Tongue (tissue), 3 donors: ENCODE measurements around the gene CAPN15. TPM values are rescaled to one million over a fixed set of nuclear protein-coding genes. Genes with fewer than 3 reads are reported as not detected.
"Not testable (repeated sequence)": the region's sequence is repeated elsewhere in the genome, so short reads cannot be mapped to it uniquely, and the experiment has no call there.

Experiments used
- DNase-seq: peaks from one replicate; pipeline ENCODE4 v3.0.0-alpha.2; 2015
- small RNA-seq: library from RNA; depleted of rRNA; stranded (forward); fragments of <200 nt; gene quantifications from one replicate; pipeline ENCODE3, GENCODE V24; 2014; ENCODE audit warnings: low replicate concordance
- total RNA-seq: library from RNA; depleted of rRNA; stranded (reverse); fragments of >200 nt; gene quantifications from one replicate; pipeline ENCODE4 v1.2.3, GENCODE V29; 2014

The CAPN15 gene
- total RNA-seq, 1 donor from 2014 or later, result 23.7 TPM

DNA sequence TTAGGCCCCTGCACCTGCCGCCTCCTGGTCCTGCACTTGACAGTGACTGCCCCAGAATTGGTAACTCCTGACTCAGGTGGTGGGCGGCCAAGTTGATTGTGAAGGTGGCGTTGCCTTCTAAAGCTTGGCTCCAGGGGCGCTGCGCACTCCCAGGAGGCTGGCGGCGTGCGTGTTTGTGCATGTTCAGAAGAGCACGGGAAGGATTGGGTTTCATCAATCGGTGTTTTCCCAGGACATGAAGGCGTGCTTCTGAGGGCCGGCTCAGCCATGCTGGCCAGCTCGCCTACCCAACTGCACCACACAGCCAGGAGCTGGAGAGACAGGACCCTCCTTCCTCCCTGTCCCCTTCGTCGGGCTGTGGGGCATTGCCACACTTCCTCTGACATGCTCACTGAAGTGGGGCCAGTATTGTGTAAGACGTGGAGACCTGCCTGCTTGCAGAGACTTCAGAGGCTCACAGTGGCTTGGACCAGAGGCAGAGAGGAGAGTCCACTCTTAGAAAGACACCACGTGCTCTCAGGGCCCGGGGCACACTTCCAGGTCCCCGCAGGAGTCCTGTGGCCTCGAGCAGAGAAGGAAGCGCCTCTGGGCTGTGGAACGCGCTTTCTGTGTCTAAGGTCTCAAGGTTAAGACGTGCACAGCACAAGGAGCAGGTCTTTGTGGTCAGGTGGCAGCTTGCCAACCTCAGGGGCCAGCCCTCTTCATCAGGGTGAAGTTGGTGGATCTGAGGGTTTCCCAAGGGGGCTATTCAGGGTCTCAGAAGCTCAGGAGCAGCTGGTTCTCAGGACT, 65.2 kb downstream of the CAPN15 start:
- DNase-seq, result peak; percentile 55

DNA sequence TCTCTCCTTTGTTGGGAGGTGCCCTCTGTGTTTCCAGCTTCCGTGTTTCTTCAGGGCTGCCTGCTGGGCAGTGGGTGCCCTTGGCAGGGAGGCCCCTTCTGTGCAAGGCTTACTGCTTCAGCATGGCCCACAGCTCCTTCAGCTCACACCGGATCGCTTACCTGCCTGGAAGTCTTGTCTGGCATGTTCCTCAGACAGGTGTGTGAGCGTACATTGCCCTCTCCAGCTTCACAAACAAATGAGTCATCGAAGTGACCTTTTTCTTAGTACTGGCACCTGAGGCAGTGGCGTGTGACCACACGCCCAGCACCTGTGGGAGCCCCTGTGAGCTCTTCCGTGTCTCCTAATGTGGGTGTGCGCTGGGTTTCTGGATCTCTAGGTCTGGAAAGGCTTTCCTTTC, 65.9 kb downstream of the CAPN15 start:
- no peak for DNase-seq

DNA sequence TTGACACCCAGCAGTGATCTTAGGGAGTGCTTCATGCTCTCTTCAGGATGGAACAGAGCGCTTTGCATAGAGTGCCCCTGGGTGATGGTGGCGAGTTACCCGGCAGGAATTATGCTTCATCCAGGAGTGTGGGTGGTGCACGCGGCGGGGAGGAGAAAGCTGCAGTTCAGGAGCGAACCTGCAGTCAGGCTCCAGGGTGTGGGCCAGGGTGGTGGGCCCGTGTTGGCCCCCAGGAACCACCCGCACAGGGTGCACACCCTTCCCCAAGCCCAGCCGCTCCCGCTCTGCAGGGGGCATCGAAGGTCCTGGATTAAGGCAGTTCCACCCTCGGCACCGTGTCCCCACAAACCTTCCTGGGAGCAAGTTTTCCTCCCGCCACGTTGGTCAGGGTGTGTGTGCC, 66.3 kb downstream of the CAPN15 start:
- DNase-seq, result no peak

DNA sequence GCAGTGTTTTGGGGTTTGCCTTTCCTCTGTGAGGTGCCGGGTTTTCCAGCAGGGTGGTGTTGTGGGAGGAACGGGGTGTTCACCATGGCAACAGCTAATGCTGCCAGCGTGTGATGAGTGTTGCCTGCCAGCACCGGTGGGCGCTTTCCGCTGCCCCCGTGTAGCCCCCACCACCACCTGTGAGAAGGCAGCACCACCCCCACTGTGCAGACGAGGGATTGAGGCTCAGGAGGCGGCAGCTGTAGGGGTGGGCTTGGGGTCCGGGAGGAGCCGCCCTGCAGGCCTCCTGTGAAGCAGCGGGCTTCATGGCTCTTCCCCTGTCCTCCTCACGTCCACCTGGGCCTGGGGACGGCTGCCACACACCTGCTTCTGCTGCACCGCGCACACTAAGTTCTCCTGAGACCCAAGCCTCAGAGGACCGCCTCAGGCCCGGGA, 67.6 kb downstream of the CAPN15 start:
- no peak for DNase-seq

DNA sequence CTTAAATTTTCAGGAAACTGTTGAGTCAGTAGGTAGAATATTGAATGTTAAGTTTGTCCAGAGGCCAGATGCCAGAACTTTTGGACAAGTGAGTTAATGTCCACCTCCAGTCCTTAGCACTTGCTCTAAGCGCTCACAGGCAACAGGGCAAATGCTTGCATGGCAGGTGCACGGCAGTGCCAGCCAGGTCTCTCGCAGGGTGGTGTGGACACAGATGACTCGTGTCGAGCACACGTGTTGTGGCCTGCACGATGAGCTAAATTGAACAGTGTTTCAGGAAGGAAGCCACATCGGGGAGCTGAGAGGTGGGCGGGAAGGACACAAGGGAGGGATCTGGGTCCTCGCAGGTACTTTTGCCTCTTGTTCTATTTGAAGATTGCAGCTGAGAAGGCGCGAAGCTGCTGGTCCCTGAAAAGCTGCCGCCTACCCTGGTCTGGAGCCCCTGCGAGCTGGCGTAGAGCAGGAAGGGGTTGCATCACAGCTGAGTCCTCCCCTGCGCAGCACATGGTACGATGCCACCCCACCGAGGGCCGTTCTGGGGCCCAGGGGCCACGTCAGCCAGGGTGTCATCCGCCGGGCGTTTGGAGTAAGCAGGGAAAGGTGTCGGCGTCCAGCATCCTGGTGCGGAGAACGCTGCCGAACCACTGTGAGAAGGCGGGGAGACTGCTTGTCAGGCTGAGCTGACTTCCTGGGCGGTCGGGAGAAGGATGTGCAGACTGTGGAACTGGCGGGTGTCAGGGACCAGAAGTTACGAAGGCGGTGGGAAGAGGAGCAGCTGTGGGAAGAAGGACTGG, 68.6 kb downstream of the CAPN15 start:
- DNase-seq, result no peak

DNA sequence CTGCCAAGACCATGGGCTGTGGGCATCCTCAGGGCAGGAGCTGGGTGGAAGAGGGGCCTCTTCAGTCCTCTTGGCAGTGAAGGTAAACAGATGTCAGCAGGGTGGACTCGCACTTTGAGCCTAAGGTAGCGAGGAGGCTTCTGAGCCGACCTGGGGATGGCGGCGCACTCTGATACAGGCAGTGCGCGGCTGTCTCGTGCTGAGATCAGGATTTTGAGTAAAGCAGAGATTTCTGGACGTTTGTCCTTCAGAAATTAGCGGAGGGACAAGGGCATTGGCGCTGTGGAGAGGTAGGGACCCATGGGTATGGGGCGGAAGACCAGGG, 69.2 kb downstream of the CAPN15 start:
- DNase-seq, result no peak

DNA sequence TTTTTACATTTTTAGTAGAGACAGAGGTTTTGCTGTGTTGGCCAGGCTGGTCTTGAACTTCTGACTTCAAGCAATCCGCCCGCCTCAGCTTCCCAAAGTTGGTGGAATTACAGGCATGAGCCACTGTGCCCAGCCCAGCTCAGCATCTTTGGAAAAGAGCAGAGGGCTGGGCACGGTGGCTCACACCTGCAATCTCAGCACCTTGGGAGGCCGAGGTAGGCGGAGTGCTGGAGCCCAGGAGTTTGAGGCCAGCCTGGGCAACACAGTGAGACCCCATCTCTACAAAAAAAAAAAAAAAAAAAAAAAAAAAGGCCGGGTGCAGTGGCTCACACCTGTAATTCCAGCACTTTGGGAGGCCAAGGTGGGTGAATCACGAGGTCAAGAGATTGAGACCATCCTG, 70.1 kb downstream of the CAPN15 start:
- not testable (repeated sequence) for DNase-seq

DNA sequence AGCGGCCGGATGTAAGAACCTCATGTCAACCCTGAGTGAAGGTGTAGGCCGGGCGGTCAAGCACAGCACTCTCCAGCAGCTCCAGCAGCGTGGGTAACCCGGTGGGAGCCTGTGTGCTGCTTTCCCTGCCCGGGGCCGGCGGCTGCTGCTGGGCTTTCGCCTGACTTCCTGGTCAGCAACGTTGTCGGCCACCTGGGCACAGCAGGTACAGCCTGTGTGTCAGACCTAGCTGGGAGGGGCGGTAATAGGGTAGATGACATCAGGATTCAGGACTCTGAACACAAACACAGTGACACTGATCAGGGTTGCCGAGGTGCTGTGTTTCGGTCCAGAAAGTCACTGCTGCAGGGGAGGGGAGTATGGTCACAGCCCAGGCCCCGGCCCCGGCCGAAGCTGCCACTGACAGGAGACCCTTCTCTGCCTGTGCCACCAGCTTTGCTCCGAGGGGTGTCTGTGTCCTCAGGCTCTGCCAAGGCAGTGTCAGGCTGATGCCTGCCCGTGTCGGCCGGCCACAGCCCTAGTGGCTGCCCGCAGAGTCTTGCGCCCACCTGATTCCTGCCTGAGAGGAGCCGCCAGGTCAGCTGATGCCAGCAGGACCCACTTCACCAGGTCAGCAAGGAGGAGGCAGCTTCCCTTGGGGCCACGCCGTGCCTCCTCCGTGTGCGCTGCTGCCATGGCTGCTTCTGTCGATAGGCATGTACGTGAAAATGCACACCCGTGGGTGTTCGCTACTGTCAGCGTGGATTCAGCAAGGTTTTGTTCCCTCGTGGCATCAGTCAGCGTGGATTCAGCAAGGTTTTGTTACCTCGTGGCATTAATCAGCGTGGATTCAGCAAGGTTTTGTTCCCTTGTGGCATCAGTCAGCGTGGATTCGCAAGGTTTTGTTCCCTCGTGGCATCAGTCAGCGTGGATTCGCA, 71.6 kb downstream of the CAPN15 start:
- DNase-seq, result no peak

DNA sequence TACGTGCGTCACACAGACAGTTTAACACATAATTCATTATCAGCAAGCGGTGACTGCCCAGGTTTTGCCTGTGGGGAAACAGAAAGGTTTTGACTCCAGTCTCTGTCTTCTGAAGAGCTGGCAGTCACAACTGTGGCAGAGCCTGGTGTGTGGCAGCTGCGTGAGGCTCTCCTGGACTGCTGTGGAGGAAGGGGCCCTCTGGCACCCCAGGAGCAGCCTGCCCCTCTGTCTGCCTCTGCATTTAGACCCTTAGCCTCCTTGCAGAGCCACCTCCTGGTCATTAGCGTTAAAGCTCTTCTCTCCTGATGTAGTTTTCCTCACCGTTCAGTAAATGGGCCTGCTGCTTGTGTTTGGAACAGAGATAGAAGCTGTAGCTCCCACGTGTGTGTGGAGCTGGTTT, 73.3 kb downstream of the CAPN15 start:
- DNase-seq, result no peak

DNA sequence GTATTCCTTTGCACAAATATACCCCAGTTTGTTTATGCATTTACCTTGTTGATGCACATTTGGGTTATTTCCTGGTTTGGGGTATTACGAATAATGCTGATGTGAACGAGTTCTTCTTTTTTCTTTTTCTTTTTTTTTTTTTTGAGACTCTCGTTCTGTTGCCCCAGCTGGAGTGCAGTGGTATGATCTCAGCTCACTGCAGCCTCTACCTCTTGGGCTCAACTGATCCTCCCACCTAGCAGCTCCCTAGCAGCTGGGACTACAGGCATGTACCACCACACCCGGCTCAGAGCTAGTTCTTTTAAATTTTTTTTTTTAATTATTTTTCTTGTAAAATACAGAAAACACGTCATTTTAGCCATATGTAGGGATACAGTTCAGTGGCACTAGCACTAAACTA, 76.4 kb downstream of the CAPN15 start:
- no peak for DNase-seq

Small RNA genes lying within 50 kb of the gene (small RNA-seq; reads per million reads assigned to genes)
- gene MIR3176 (1.2 reads per million, percentile 87 among the genes with 10 or more reads in this experiment), gene MIR5587 (not detected), gene Z98883.1 (not detected)

Other genes starting within 250 kb of the CAPN15 start
- gene ARHGDIG, start 247.1 kb upstream of the CAPN15 start, total RNA-seq, result 1.7 TPM
- 2.7 TPM for gene PDIA2, start 244.5 kb upstream of the CAPN15 start, total RNA-seq
- gene AXIN1, start 175.0 kb upstream of the CAPN15 start, total RNA-seq, result 18.3 TPM
- 41.7 TPM for gene MRPL28, start 157.2 kb upstream of the CAPN15 start, total RNA-seq
- gene PGAP6, start 145.7 kb upstream of the CAPN15 start, total RNA-seq, result 29.6 TPM
- gene NME4, start 130.5 kb upstream of the CAPN15 start, total RNA-seq, result 22.8 TPM
- 14.1 TPM for gene DECR2, start 125.8 kb upstream of the CAPN15 start, total RNA-seq
- 39.2 TPM for gene RAB11FIP3, start 102.1 kb upstream of the CAPN15 start, total RNA-seq
- gene PRR35, start 32.7 kb downstream of the CAPN15 start, total RNA-seq, result not detected
- 0.41 TPM for gene NHLRC4, start 39.3 kb downstream of the CAPN15 start, total RNA-seq
- gene PIGQ, start 42.3 kb downstream of the CAPN15 start, total RNA-seq, result 9.9 TPM
- gene RAB40C, start 62.4 kb downstream of the CAPN15 start, total RNA-seq, result 18.2 TPM
- not detected for gene WFIKKN1, start 103.3 kb downstream of the CAPN15 start, total RNA-seq
- gene METTL26, start 108.6 kb downstream of the CAPN15 start, total RNA-seq, result 36.6 TPM
- gene MCRIP2, start 114.1 kb downstream of the CAPN15 start, total RNA-seq, result 19.7 TPM
- gene WDR90, start 121.7 kb downstream of the CAPN15 start, total RNA-seq, result 17.1 TPM
- 34.8 TPM for gene RHOT2, start 140.4 kb downstream of the CAPN15 start, total RNA-seq
- 1.2 TPM for gene RHBDL1, start 148.0 kb downstream of the CAPN15 start, total RNA-seq
- 88.1 TPM for gene STUB1, start 152.7 kb downstream of the CAPN15 start, total RNA-seq
- gene JMJD8, start 156.6 kb downstream of the CAPN15 start, total RNA-seq, result 26.6 TPM
- 6.7 TPM for gene WDR24, start 162.7 kb downstream of the CAPN15 start, total RNA-seq
- 1.3 TPM for gene FBXL16, start 178.1 kb downstream of the CAPN15 start, total RNA-seq
- gene METRN, start 187.4 kb downstream of the CAPN15 start, total RNA-seq, result 37.7 TPM
- gene ANTKMT, start 193.4 kb downstream of the CAPN15 start, total RNA-seq, result 13.4 TPM
- gene CCDC78, start 198.7 kb downstream of the CAPN15 start, total RNA-seq, result 1.4 TPM
- 1.5 TPM for gene HAGHL, start 199.4 kb downstream of the CAPN15 start, total RNA-seq
- gene CIAO3, start 213.3 kb downstream of the CAPN15 start, total RNA-seq, result 36.1 TPM
- gene MSLN, start 233.0 kb downstream of the CAPN15 start, total RNA-seq, result 5.3 TPM